Amygdala (tissue), 56 donors: ENCODE data around the gene CPVL.

Source experiments
- DNase-seq, 56 donors: peaks; one replicate each; lab custom pipeline; 2025; lab: John Stamatoyannopoulos, UW

The CPVL gene

GRCh38 chr7:29063236-29063635 is 83.1 kb downstream of the CPVL start:
- DNase-seq: no peak

- no peak for DNase-seq
Observed at GRCh38 chr7:29053105-29053872, 93.0 kb downstream of the CPVL start.

- no peak for DNase-seq
Observed at GRCh38 chr7:29046978-29047377, 99.4 kb downstream of the CPVL start.

- DNase-seq: no peak
Observed at GRCh38 chr7:29045258-29046086, 100.9 kb downstream of the CPVL start.

- no peak for DNase-seq
Observed at GRCh38 chr7:29044554-29044953, 101.8 kb downstream of the CPVL start.

GRCh38 chr7:29043576-29043975 is 102.8 kb downstream of the CPVL start:
- no peak for DNase-seq

GRCh38 chr7:29042824-29043231 is 103.5 kb downstream of the CPVL start:
- no peak for DNase-seq

GRCh38 chr7:29041991-29042390 is 104.3 kb downstream of the CPVL start:
- no peak for DNase-seq

GRCh38 chr7:29040579-29040925 is 105.8 kb downstream of the CPVL start:
- DNase-seq: no peak

- no peak for DNase-seq
Observed at GRCh38 chr7:29039821-29040578, 106.3 kb downstream of the CPVL start.

GRCh38 chr7:29038463-29038862 is 107.9 kb downstream of the CPVL start:
- no peak for DNase-seq

GRCh38 chr7:29035044-29035740 is 111.1 kb downstream of the CPVL start:
- no peak for DNase-seq

GRCh38 chr7:29033584-29033983 is 112.8 kb downstream of the CPVL start:
- DNase-seq: no peak

- no peak for DNase-seq
Observed at GRCh38 chr7:29032146-29032545, 114.2 kb downstream of the CPVL start.

- no peak for DNase-seq
Observed at GRCh38 chr7:29030781-29031275, 115.5 kb downstream of the CPVL start.

- no peak for DNase-seq
Observed at GRCh38 chr7:29022291-29022988, 123.9 kb downstream of the CPVL start.

GRCh38 chr7:29019896-29020295 is 126.4 kb downstream of the CPVL start:
- peak in 9 of 56 donors; percentile 3 to 26 (median 13) for DNase-seq

- peak in 1 of 56 donors; percentile 3 for DNase-seq
Observed at GRCh38 chr7:29019387-29019786, 127.0 kb downstream of the CPVL start.

- DNase-seq: no peak
Observed at GRCh38 chr7:29017713-29018112, 128.6 kb downstream of the CPVL start.

- DNase-seq: no peak
Observed at GRCh38 chr7:29014725-29015124, 131.6 kb downstream of the CPVL start.
